K562 (cell line): ENCODE data around the gene DTNBP1. TPM values are rescaled to one million over a fixed set of nuclear protein-coding genes. Genes with fewer than 3 reads are reported as not detected.

Experiments
- FOXK2 ChIP-seq, 2 experiments: fragments of 450-650 bp; IDR thresholded peaks in 1 of 2; conservative IDR thresholded peaks in 1 of 2; 2 replicates each; pipeline ENCODE4 v1.6.1; 2016; ENCODE audit warnings: low read depth in 2 of 2, mild to moderate bottlenecking in 1 of 2
- MYC ChIP-seq, 2 experiments: fragments of 250-450 bp in 1 of 2; sonication (Bioruptor Pico) in 1 of 2; IDR thresholded peaks; 2 replicates each; pipeline versions ENCODE4 v1.5.1 to v1.6.1; 2012 to 2021; ENCODE audit warnings: low read depth in 2 of 2, borderline replicate concordance in 1 of 2, improper control_type of control experiment in 1 of 2, low read length in 1 of 2, mild to moderate bottlenecking in 1 of 2, moderate library complexity in 1 of 2
- NUFIP1 ChIP-seq: fragments of 450-650 bp; IDR thresholded peaks from 2 replicates; pipeline ENCODE4 v1.6.1; 2018; ENCODE audit not compliant: partially characterized antibody
- PURB ChIP-seq: sonication (generic); formaldehyde crosslinking; IDR thresholded peaks from 2 replicates; pipeline ENCODE4 v1.9.0; 2021; ENCODE audit warnings: low read depth, mild to moderate bottlenecking, missing genetic modification reagents
- SMAD3 ChIP-seq: fragments of 450-650 bp; formaldehyde crosslinking; conservative IDR thresholded peaks from 2 replicates; pipeline ENCODE4 v1.4.0; 2020; ENCODE audit warnings: mild to moderate bottlenecking
- WHSC1 ChIP-seq: IDR thresholded peaks from one replicate; pipeline ENCODE4 v1.6.1; 2012; ENCODE audit warnings: low read length, control low read depth, inconsistent platforms
- ZNF76 ChIP-seq: fragments of 250-450 bp; sonication (Bioruptor Pico); IDR thresholded peaks from 2 replicates; pipeline ENCODE4 v1.4.0; 2020; ENCODE audit warnings: mild to moderate bottlenecking, moderate library complexity, borderline replicate concordance
- polyA plus RNA-seq, 8 experiments: library from polyadenylated mRNA; depleted of rRNA in 4 of 8; stranded (reverse) in 5 of 8; unstranded in 3 of 8; fragments of >200 nt; fragmentation: Nextera tagmentation in 2 of 8; fragmentation: Illumina TruSeq in 1 of 8; extraction: Ambion mirVana in 2 of 8; extraction: Trizol in 1 of 8; gene quantifications; 2 replicates each; pipeline versions ENCODE4 v1.2.1 to v1.2.3, GENCODE V29; 2011 to 2014; ENCODE audit warnings: inconsistent platforms in 1 of 8, missing spikeins in 1 of 8
- total RNA-seq, 7 experiments: library from RNA; depleted of rRNA in 6 of 7; stranded (reverse); fragments of >200 nt in 6 of 7; fragmentation: Illumina TruSeq in 2 of 7; extraction: Trizol in 2 of 7; gene quantifications; 2 replicates each; pipeline versions ENCODE4 v1.2.1 to v1.2.3, GENCODE V29; 2011 to 2021; ENCODE audit warnings: low replicate concordance in 1 of 7
- TF ChIP-seq, protein P1 (sequence below), 2 experiments: IDR thresholded peaks; 2 replicates each; pipeline ENCODE4 v1.6.1; 2011; ENCODE audit warnings: borderline replicate concordance in 1 of 2, control low read depth in 1 of 2, low read depth in 1 of 2, low read length in 1 of 2, mild to moderate bottlenecking in 1 of 2, mixed read lengths in 1 of 2, moderate library complexity in 1 of 2; ENCODE audit not compliant: insufficient read depth in 1 of 2, insufficient read length in 1 of 2, poor library complexity in 1 of 2, severe bottlenecking in 1 of 2; ENCODE audit errors: extremely low read depth in 1 of 2
- TF ChIP-seq, protein P2 (sequence below): fragments of 450-650 bp; IDR thresholded peaks from 2 replicates; pipeline ENCODE4 v1.6.1; 2018; ENCODE audit not compliant: partially characterized antibody
- TF ChIP-seq, protein P3 (sequence below): sonication (generic); formaldehyde crosslinking; IDR thresholded peaks from 2 replicates; pipeline ENCODE4 v1.8.0; 2022; ENCODE audit warnings: mild to moderate bottlenecking, missing genetic modification reagents, borderline replicate concordance
- TF ChIP-seq, protein P4 (sequence below), 3 experiments: fragments of 200-800 bp in 1 of 3; fragments of 250-450 bp in 1 of 3; fragments of 450-650 bp in 1 of 3; sonication (Bioruptor Pico) in 1 of 3; sonication (Bioruptor generic) in 1 of 3; formaldehyde crosslinking in 1 of 3; IDR thresholded peaks; 2 replicates each; pipeline versions ENCODE4 v1.6.1 to v1.8.0; 2016 to 2022; ENCODE audit warnings: mild to moderate bottlenecking in 2 of 3, missing genetic modification characterization in 2 of 3, missing compliant biosample characterization in 1 of 3, moderate library complexity in 1 of 3
- TF ChIP-seq, protein P5 (sequence below): fragments of 250-450 bp; sonication (Bioruptor Pico); IDR thresholded peaks from 2 replicates; pipeline ENCODE4 v1.4.0; 2020; ENCODE audit warnings: mild to moderate bottlenecking, moderate library complexity

The DTNBP1 gene
- total and polyA plus RNA-seq, 9 of the 15 experiments (the other 6 are each of a cell fraction or from before 2014, with no cell fraction given) = 16.7 to 54.5 (median 21.4) TPM

DNA sequence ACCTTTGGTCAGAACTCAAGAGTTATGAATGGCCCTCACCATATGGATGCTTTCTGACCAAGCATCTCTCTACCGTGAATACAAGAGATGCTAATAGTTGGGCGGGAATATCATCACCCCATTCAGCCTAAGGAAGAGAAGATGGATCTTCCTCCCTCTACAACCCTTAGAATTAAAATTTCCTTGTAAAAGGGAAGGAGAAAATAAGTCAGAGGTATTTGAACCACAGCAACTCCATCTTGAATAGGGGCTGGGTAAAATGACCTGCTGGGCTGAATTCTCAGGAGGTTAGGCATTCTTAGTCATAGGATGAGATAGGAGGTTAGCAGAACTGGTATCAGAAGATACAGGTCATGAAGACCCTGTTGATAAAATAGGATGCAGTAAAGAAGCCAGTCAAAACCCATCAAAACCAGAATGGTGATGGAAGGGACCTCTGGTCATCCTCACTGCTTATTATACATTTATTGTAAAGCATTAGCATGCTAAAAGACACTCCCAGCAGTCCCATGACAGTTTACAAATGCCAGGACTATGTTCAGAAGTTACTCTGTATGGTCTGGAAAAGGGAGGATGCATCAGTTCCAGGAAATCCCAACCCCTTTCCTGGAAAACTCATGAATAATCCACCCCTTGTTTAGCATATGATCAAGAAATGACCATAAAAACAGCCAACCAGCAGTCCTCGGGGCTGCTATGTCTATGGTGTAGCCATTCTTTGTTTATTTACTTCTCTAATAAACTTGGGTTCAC, 101.2 kb downstream of the DTNBP1 start (continued):
- TF ChIP-seq, protein P1, sequence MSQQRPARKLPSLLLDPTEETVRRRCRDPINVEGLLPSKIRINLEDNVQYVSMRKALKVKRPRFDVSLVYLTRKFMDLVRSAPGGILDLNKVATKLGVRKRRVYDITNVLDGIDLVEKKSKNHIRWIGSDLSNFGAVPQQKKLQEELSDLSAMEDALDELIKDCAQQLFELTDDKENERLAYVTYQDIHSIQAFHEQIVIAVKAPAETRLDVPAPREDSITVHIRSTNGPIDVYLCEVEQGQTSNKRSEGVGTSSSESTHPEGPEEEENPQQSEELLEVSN (IDR thresholded peaks at IDR 0.05; ENCODE audit: borderline replicate concordance in 1 of 2, extremely low read depth in 1 of 2, insufficient read depth in 1 of 2, insufficient read length in 1 of 2, low read depth in 1 of 2, low read length in 1 of 2, poor library complexity in 1 of 2, severe bottlenecking in 1 of 2) = no peak
- TF ChIP-seq, protein P2, sequence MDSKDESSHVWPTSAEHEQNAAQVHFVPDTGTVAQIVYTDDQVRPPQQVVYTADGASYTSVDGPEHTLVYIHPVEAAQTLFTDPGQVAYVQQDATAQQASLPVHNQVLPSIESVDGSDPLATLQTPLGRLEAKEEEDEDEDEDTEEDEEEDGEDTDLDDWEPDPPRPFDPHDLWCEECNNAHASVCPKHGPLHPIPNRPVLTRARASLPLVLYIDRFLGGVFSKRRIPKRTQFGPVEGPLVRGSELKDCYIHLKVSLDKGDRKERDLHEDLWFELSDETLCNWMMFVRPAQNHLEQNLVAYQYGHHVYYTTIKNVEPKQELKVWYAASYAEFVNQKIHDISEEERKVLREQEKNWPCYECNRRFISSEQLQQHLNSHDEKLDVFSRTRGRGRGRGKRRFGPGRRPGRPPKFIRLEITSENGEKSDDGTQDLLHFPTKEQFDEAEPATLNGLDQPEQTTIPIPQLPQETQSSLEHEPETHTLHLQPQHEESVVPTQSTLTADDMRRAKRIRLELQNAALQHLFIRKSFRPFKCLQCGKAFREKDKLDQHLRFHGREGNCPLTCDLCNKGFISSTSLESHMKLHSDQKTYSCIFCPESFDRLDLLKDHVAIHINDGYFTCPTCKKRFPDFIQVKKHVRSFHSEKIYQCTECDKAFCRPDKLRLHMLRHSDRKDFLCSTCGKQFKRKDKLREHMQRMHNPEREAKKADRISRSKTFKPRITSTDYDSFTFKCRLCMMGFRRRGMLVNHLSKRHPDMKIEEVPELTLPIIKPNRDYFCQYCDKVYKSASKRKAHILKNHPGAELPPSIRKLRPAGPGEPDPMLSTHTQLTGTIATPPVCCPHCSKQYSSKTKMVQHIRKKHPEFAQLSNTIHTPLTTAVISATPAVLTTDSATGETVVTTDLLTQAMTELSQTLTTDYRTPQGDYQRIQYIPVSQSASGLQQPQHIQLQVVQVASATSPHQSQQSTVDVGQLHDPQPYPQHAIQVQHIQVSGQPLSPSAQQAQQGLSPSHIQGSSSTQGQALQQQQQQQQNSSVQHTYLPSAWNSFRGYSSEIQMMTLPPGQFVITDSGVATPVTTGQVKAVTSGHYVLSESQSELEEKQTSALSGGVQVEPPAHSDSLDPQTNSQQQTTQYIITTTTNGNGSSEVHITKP = no peak
- TF ChIP-seq MYC (IDR thresholded peaks at IDR 0.05; ENCODE audit: low read depth, low read length) (no peak), MYC (CRISPR knock-in tag; IDR thresholded peaks at IDR 0.05; ENCODE audit: borderline replicate concordance, low read depth) (no peak), PURB (CRISPR knock-in tag) (no peak), NUFIP1 (no peak), FOXK2 (conservative IDR thresholded peaks at IDR 0.05 in 1 of 2, IDR thresholded peaks at IDR 0.05 in 1 of 2; ENCODE audit: low read depth in 2 of 2) (no peak), ZNF76 (CRISPR knock-in tag) (no peak), SMAD3 (0 out of 2 replicates have a peak, but pooled peaks have one; percentile 63), WHSC1 (no peak)
- TF ChIP-seq, protein P3, sequence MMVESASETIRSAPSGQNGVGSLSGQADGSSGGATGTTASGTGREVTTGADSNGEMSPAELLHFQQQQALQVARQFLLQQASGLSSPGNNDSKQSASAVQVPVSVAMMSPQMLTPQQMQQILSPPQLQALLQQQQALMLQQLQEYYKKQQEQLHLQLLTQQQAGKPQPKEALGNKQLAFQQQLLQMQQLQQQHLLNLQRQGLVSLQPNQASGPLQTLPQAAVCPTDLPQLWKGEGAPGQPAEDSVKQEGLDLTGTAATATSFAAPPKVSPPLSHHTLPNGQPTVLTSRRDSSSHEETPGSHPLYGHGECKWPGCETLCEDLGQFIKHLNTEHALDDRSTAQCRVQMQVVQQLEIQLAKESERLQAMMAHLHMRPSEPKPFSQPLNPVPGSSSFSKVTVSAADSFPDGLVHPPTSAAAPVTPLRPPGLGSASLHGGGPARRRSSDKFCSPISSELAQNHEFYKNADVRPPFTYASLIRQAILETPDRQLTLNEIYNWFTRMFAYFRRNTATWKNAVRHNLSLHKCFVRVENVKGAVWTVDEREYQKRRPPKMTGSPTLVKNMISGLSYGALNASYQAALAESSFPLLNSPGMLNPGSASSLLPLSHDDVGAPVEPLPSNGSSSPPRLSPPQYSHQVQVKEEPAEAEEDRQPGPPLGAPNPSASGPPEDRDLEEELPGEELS (CRISPR knock-in tag) = no peak
- TF ChIP-seq, protein P4, sequence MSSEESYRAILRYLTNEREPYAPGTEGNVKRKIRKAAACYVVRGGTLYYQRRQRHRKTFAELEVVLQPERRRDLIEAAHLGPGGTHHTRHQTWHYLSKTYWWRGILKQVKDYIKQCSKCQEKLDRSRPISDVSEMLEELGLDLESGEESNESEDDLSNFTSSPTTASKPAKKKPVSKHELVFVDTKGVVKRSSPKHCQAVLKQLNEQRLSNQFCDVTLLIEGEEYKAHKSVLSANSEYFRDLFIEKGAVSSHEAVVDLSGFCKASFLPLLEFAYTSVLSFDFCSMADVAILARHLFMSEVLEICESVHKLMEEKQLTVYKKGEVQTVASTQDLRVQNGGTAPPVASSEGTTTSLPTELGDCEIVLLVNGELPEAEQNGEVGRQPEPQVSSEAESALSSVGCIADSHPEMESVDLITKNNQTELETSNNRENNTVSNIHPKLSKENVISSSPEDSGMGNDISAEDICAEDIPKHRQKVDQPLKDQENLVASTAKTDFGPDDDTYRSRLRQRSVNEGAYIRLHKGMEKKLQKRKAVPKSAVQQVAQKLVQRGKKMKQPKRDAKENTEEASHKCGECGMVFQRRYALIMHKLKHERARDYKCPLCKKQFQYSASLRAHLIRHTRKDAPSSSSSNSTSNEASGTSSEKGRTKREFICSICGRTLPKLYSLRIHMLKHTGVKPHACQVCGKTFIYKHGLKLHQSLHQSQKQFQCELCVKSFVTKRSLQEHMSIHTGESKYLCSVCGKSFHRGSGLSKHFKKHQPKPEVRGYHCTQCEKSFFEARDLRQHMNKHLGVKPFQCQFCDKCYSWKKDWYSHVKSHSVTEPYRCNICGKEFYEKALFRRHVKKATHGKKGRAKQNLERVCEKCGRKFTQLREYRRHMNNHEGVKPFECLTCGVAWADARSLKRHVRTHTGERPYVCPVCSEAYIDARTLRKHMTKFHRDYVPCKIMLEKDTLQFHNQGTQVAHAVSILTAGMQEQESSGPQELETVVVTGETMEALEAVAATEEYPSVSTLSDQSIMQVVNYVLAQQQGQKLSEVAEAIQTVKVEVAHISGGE (CRISPR knock-in tag; IDR thresholded peaks at IDR 0.05) = no peak; a peak in 1 of 6 replicates
- TF ChIP-seq, protein P5, sequence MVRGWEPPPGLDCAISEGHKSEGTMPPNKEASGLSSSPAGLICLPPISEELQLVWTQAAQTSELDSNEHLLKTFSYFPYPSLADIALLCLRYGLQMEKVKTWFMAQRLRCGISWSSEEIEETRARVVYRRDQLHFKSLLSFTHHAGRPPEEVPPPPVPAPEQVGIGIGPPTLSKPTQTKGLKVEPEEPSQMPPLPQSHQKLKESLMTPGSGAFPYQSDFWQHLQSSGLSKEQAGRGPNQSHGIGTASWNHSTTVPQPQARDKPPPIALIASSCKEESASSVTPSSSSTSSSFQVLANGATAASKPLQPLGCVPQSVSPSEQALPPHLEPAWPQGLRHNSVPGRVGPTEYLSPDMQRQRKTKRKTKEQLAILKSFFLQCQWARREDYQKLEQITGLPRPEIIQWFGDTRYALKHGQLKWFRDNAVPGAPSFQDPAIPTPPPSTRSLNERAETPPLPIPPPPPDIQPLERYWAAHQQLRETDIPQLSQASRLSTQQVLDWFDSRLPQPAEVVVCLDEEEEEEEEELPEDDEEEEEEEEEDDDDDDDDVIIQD (CRISPR knock-in tag) = no peak
